GM12878 (cell line): ENCODE results near the gene MORC3. TPM values are rescaled to one million over a fixed set of nuclear protein-coding genes. Genes with fewer than 3 reads are reported as not detected.
A peak's percentile ranks its signal among the peaks of the same experiment; 100 is the strongest.

Source experiments
- ATAC-seq: fragments of 200-7000 bp; cut with Tn5 transposase; 3 replicates; pipeline ENCODE4 v1.9.1; 2020; ENCODE audit warnings: mild to moderate bottlenecking, moderate library complexity
- Bru-seq: library from RNA; stranded (reverse); fragments of 400-500 nt; gene quantifications from one replicate; lab custom pipeline; 2021; lab: Mats Ljungman, UMichigan
- BruChase-seq, 2 experiments: library from RNA; stranded (reverse); fragments of 400-500 nt; gene quantifications; one replicate each; lab custom pipeline; 2021; lab: Mats Ljungman, UMichigan
- BruUV-seq: library from RNA; stranded (reverse); fragments of 400-500 nt; replicated peaks from 2 replicates; lab custom pipeline; 2021; lab: Mats Ljungman, UMichigan
- CTCF ChIA-PET: fragments of 300-600 bp; sonication (Branson Sonifier 250); formaldehyde crosslinking; extraction: SDS; loops from one replicate; lab custom pipeline; 2021; ENCODE audit warnings: inconsistent platforms; lab: Yijun Ruan, JAX
- POLR2A ChIA-PET: fragments of 350-600 bp; formaldehyde crosslinking; extraction: SDS; loops from one replicate; lab custom pipeline; 2021; ENCODE audit warnings: inconsistent platforms; lab: Charles Lee
- RAD21 ChIA-PET: fragments of 300-600 bp; sonication (Branson Sonifier 250); formaldehyde crosslinking; loops from one replicate; lab custom pipeline; 2023; ENCODE audit warnings: antibody characterized with exemption; ENCODE audit not compliant: unreplicated experiment; lab: Charles Lee
- SMC1A ChIA-PET: fragments of 300-600 bp; sonication (Branson Sonifier 250); formaldehyde crosslinking; loops from one replicate; lab custom pipeline; 2023; ENCODE audit not compliant: unreplicated experiment, uncharacterized antibody; lab: Charles Lee
- DNase-seq: peaks from one replicate; pipeline ENCODE4 v3.0.0-alpha.2; 2011; ENCODE audit warnings: low read depth, low spot score
- FAIRE-seq: peaks from 3 replicates; lab custom pipeline; 2011; peaks lifted over from hg19 to GRCh38; lab: Jason Lieb, UNC
- H2AFZ ChIP-seq: 2 replicates; pipeline ENCODE4 v1.6.0; 2011; ENCODE audit warnings: low read depth, low read length, control low read depth; ENCODE audit not compliant: control insufficient read depth
- H3K27ac ChIP-seq: 2 replicates; pipeline ENCODE4 v1.5.1; 2011; ENCODE audit warnings: control low read depth; ENCODE audit not compliant: control insufficient read depth, insufficient read depth
- H3K27me3 ChIP-seq, 2 experiments: replicated peaks in 1 of 2; 2 replicates each; pipeline versions ENCODE4 v1.6.0 to v1.6.1; 2011; ENCODE audit warnings: low read length in 1 of 2; ENCODE audit not compliant: control insufficient read depth in 2 of 2, insufficient read depth in 2 of 2
- H3K36me3 ChIP-seq, 2 experiments: 2 replicates each; pipeline ENCODE4 v1.5.1; 2011; ENCODE audit warnings: low read length in 1 of 2; ENCODE audit not compliant: control insufficient read depth in 2 of 2, insufficient read depth in 2 of 2
- H3K4me1 ChIP-seq: 2 replicates; pipeline ENCODE4 v1.6.1; 2011; ENCODE audit warnings: mild to moderate bottlenecking, low read length, moderate library complexity, mixed read lengths; ENCODE audit not compliant: control insufficient read depth, insufficient read depth
- H3K4me2 ChIP-seq: 2 replicates; pipeline ENCODE4 v1.6.0; 2011; ENCODE audit warnings: control low read depth; ENCODE audit not compliant: control insufficient read depth, insufficient read depth
- H3K4me3 ChIP-seq: fragments of 200-600 bp; sonication (generic); 2 replicates; pipeline ENCODE4 v1.5.1; 2016
- H3K79me2 ChIP-seq: 2 replicates; pipeline ENCODE4 v1.6.0; 2011; ENCODE audit warnings: low read length; ENCODE audit not compliant: control insufficient read depth, insufficient read depth
- H3K9ac ChIP-seq: 2 replicates; pipeline ENCODE4 v1.8.0; 2011; ENCODE audit warnings: low read length, control low read depth, mixed read lengths; ENCODE audit not compliant: control insufficient read depth, insufficient read depth
- H3K9me3 ChIP-seq: replicated peaks from 3 replicates; pipeline ENCODE4 v1.5.1; 2011; ENCODE audit warnings: mild to moderate bottlenecking, low read length; ENCODE audit not compliant: control insufficient read depth, insufficient read depth
- H4K20me1 ChIP-seq: 2 replicates; pipeline ENCODE4 v1.6.0; 2011; ENCODE audit not compliant: control insufficient read depth, insufficient read depth
- EZH2 ChIP-seq: IDR thresholded peaks from 2 replicates; pipeline ENCODE4 v1.6.1; 2012; ENCODE audit warnings: low read depth, mild to moderate bottlenecking, control low read depth, inconsistent platforms, low read length, borderline replicate concordance; ENCODE audit not compliant: control insufficient read depth
- FOS ChIP-seq: IDR thresholded peaks from 3 replicates; pipeline ENCODE4 v1.6.1; 2011; ENCODE audit warnings: borderline replicate concordance; ENCODE audit not compliant: insufficient read length; ENCODE audit errors: extremely low read depth
- IKZF2 ChIP-seq, 2 experiments: fragments of 450-650 bp; IDR thresholded peaks; 2 replicates each; pipeline ENCODE4 v1.6.1; 2017; ENCODE audit warnings: mild to moderate bottlenecking in 2 of 2, moderate library complexity in 2 of 2
- NR2C1 ChIP-seq: fragments of 450-650 bp; IDR thresholded peaks from 2 replicates; pipeline ENCODE4 v1.6.1; 2017; ENCODE audit warnings: antibody characterized with exemption, mild to moderate bottlenecking, moderate library complexity
- RBBP5 ChIP-seq: fragments of 200-600 bp; sonication (generic); conservative IDR thresholded peaks from 2 replicates; pipeline ENCODE4 v1.6.1; 2016
- SMAD1 ChIP-seq: fragments of 450-650 bp; IDR thresholded peaks from 2 replicates; pipeline ENCODE4 v1.6.1; 2018; ENCODE audit warnings: mild to moderate bottlenecking, low read depth; ENCODE audit not compliant: partially characterized antibody
- TAF1 ChIP-seq: IDR thresholded peaks from 2 replicates; pipeline ENCODE4 v1.6.1; 2011; ENCODE audit warnings: mild to moderate bottlenecking, low read depth, low read length, borderline replicate concordance
- WGBS: methylation state at CpG from one replicate; pipeline ENCODE4 v1.1.6; 2016; ENCODE audit warnings: low lambda C conversion rate; ENCODE audit not compliant: insufficient replicate concordance, insufficient coverage; ENCODE audit errors: missing lambda C conversion rate; 5-methylcytosine and 5-hydroxymethylcytosine counted together
- in situ Hi-C: fragments of 300-500 bp; cut with MboI; formaldehyde crosslinking; loops from 9 replicates; pipeline ENCODE4 v1.14.3; 2018; ENCODE audit warnings: mixed read lengths
- intact Hi-C: fragments of 100-400 bp; cut with micrococcal nuclease; formaldehyde crosslinking; loops from one replicate; pipeline ENCODE4 v1.14.2; 2022; ENCODE audit not compliant: unreplicated experiment
- long read RNA-seq, 2 experiments: library from polyadenylated mRNA; unstranded; transcript quantifications; one replicate each; pipeline ENCODE4 v2.0.0, GENCODE V29; 2019 to 2020
- polyA minus RNA-seq, 3 experiments: library from RNA; depleted of rRNA, polyadenylated mRNA; stranded (reverse); fragments of >200 nt; gene quantifications; 2 replicates each; pipeline ENCODE4 v1.2.3, GENCODE V29; 2011
- polyA plus RNA-seq, 11 experiments: library from polyadenylated mRNA; depleted of rRNA in 4 of 11; unstranded in 6 of 11; stranded (reverse) in 5 of 11; fragments of >200 nt; fragmentation: Nextera tagmentation in 4 of 11; fragmentation: Illumina TruSeq in 1 of 11; extraction: Ambion mirVana in 4 of 11; extraction: Trizol in 1 of 11; gene quantifications; 1 replicate in 1 of 11; 2 replicates in 10 of 11; pipeline versions ENCODE4 v1.2.1 to v1.2.3, GENCODE V29; 2011 to 2016; ENCODE audit warnings: inconsistent platforms in 2 of 11, missing spikeins in 2 of 11, low read depth in 1 of 11
- total RNA-seq, 4 experiments: library from RNA; depleted of rRNA in 3 of 4; stranded (reverse); fragments of >200 nt in 3 of 4; fragmentation: Illumina TruSeq in 1 of 4; extraction: Trizol in 1 of 4; gene quantifications; 2 replicates each; pipeline versions ENCODE4 v1.2.1 to v1.2.3, GENCODE V29; 2013 to 2021
- TF ChIP-seq, protein P1 (sequence below): IDR thresholded peaks from 2 replicates; pipeline ENCODE4 v1.6.1; 2011; ENCODE audit warnings: mild to moderate bottlenecking, low read depth, low read length, moderate library complexity; ENCODE audit not compliant: insufficient replicate concordance
- TF ChIP-seq, protein P2 (sequence below): fragments of 450-650 bp; formaldehyde crosslinking; IDR thresholded peaks from 2 replicates; pipeline ENCODE4 v1.4.0; 2022; ENCODE audit warnings: mild to moderate bottlenecking, moderate library complexity

Gene MORC3, protein sequence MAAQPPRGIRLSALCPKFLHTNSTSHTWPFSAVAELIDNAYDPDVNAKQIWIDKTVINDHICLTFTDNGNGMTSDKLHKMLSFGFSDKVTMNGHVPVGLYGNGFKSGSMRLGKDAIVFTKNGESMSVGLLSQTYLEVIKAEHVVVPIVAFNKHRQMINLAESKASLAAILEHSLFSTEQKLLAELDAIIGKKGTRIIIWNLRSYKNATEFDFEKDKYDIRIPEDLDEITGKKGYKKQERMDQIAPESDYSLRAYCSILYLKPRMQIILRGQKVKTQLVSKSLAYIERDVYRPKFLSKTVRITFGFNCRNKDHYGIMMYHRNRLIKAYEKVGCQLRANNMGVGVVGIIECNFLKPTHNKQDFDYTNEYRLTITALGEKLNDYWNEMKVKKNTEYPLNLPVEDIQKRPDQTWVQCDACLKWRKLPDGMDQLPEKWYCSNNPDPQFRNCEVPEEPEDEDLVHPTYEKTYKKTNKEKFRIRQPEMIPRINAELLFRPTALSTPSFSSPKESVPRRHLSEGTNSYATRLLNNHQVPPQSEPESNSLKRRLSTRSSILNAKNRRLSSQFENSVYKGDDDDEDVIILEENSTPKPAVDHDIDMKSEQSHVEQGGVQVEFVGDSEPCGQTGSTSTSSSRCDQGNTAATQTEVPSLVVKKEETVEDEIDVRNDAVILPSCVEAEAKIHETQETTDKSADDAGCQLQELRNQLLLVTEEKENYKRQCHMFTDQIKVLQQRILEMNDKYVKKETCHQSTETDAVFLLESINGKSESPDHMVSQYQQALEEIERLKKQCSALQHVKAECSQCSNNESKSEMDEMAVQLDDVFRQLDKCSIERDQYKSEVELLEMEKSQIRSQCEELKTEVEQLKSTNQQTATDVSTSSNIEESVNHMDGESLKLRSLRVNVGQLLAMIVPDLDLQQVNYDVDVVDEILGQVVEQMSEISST
- total RNA-seq (2013; cell fraction: nucleolus; rRNA removed), result 132 and 142 TPM in 2 replicates
- 18.7 and 20.5 TPM in 2 replicates for total RNA-seq (2014; rRNA removed)
- total RNA-seq (2014; rRNA removed; fragmentation: Illumina TruSeq; extraction: Trizol), result 29.9 and 31.6 TPM in 2 replicates
- 15.8 and 16.2 TPM in 2 replicates for total RNA-seq (2021)
- polyA plus RNA-seq (2011; ENCODE audit: low read depth), result 6.5 TPM
- polyA plus RNA-seq (2011; rRNA removed), result 22.6 and 40.2 TPM in 2 replicates
- polyA plus RNA-seq (2011; cell fraction: cytosol; rRNA removed), result 5.8 and 7.3 TPM in 2 replicates
- polyA plus RNA-seq (2011; cell fraction: nucleus; rRNA removed), result 18.8 and 19.7 TPM in 2 replicates
- polyA plus RNA-seq (2012), result 9.3 and 15.2 TPM in 2 replicates
- polyA plus RNA-seq (2014; fragmentation: Illumina TruSeq; extraction: Trizol), result 19.1 and 24.4 TPM in 2 replicates
- polyA plus RNA-seq (2014; fragmentation: Nextera tagmentation; extraction: Ambion mirVana), result 1 to 10 TPM; 5.5 to 7.1 TPM
- polyA plus RNA-seq (2014; rRNA removed), result 13.1 and 16.8 TPM in 2 replicates
- 10 to 100 TPM; 13.1 to 15.2 TPM for polyA plus RNA-seq (2016; fragmentation: Nextera tagmentation; extraction: Ambion mirVana)
- polyA minus RNA-seq (2011; rRNA and poly(A)+ RNA removed), result 16.0 and 28.6 TPM in 2 replicates
- 7.9 TPM in 2 replicates for polyA minus RNA-seq (2011; cell fraction: cytosol; rRNA and poly(A)+ RNA removed)
- polyA minus RNA-seq (2011; cell fraction: nucleus; rRNA and poly(A)+ RNA removed), result 17.8 and 22.4 TPM in 2 replicates
- Bru-seq, nascent RNA, result percentile 89 among the genes with signal in this experiment
- percentile 87 among the genes with signal in this experiment for BruChase-seq, experiment 1, labeled RNA remaining after a 6-hour chase
- BruChase-seq, experiment 2, labeled RNA remaining after a 2-hour chase, result percentile 89 among the genes with signal in this experiment
- long read RNA-seq, experiment 1, partial matches to known transcripts, result 2 of 2 reads
- long read RNA-seq, experiment 1, other reads (novel, unspliced or antisense), result 0 of 2 reads
- long read RNA-seq, experiment 2, partial matches to known transcripts, result 42 of 49 reads
- long read RNA-seq, experiment 2, other reads (novel, unspliced or antisense), result 6 of 49 reads

DNA sequence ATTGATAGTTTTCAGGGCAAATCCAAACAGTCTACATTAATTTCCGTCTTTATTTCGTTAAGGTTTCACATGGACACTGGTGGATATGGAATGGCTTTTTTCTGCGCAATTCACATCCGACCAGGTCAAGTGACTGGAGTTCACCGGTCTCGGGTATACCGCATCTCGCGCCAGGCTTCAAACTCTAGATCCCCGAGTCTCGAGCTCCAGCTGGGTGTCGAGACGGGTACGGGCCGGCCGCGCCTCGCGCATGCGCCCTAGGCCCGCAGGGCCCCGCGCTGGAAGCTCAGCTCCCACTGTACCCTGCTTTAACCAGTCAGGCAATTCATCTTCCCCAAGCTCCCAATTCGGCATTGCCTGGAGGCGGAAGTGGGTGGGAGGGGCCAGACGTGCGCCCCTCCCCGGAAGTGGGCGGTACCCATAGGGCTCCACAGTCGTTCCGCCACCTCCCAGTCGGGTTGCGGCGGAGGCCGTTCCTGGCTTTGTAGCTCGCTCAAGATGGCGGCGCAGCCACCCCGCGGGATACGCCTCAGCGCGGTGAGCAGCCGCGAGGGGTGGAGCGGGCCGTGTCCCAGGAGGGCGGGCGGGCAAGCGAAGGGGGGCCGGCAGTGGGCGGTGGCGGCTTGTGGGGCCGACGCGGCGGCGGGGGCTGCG, at the start of gene MORC3:
Gene MORC3, plus strand, starts transcription at position 431 of the 654 bp plus-strand sequence. Its CDS starts 68 bp downstream, at position 499.
- no peaks in the 10 kb centered on the region; a peak in 1 of 4 replicates for H3K27me3 ChIP-seq
- SMC1A ChIA-PET, result interaction anchor here (1.0 to 4.6 kb wide), 17 partner anchors 10 to 166 kb away, joined by 3 to 50 read pairs (median 4); no protein-coding TSS in a partner anchor
- TSS peak; percentile 90 for BruUV-seq
- no peaks in the 10 kb centered on the region for H3K36me3 ChIP-seq
- intact Hi-C loops (loop anchor here (2.0 to 5.0 kb wide), 3 partner anchors 31 to 83 kb away; no protein-coding TSS in a partner anchor), in situ Hi-C loops (no loop called here)
- peak within 1 kb of the TSS; percentile 77 for H3K9ac ChIP-seq
- peaks cover 42% of the 10 kb centered on the region for H3K79me2 ChIP-seq
- FAIRE-seq, result peak; percentile 97
- peak; percentile 98 for DNase-seq
- peak within 1 kb of the TSS; percentile 81 for H3K4me3 ChIP-seq
- no peaks in the 10 kb centered on the region; the same call in 2 of the 3 replicates for H3K9me3 ChIP-seq
- no peaks in the 10 kb centered on the region for H4K20me1 ChIP-seq
- ATAC-seq, result peak; percentile 92
- WGBS, result under 1% methylated on average over 45 of the region's 59 CpGs
- peaks cover 9% of the 10 kb centered on the region for H3K4me1 ChIP-seq
- H3K27ac ChIP-seq, result peak within 1 kb of the TSS; percentile 81
- H2AFZ ChIP-seq, result peak within 1 kb of the TSS; percentile 93
- POLR2A ChIA-PET, result interaction anchor here (0.6 to 5.1 kb wide), 17 partner anchors 8 to 194 kb away, joined by 3 to 56 read pairs (median 5); no protein-coding TSS in a partner anchor
- peak within 1 kb of the TSS; percentile 74 for H3K4me2 ChIP-seq
- RAD21 ChIA-PET, result interaction anchor here (0.9 to 6.4 kb wide), 18 partner anchors 8 to 193 kb away, joined by 3 to 80 read pairs (median 5); no protein-coding TSS in a partner anchor
- CTCF ChIA-PET, result interaction anchor here (0.6 to 5.0 kb wide), 12 partner anchors 11 to 657 kb away, joined by 3 to 27 read pairs (median 4); no protein-coding TSS in a partner anchor
- TF ChIP-seq RBBP5 (no peak), TAF1 (peak; percentile 96), IKZF2 (IDR thresholded peaks at IDR 0.05) (peak; percentile 57 to 59; a peak in 3 of 4 replicates), EZH2 (no peak), NR2C1 (no peak), FOS (no peak), SMAD1 (no peak)
- TF ChIP-seq, protein P1, sequence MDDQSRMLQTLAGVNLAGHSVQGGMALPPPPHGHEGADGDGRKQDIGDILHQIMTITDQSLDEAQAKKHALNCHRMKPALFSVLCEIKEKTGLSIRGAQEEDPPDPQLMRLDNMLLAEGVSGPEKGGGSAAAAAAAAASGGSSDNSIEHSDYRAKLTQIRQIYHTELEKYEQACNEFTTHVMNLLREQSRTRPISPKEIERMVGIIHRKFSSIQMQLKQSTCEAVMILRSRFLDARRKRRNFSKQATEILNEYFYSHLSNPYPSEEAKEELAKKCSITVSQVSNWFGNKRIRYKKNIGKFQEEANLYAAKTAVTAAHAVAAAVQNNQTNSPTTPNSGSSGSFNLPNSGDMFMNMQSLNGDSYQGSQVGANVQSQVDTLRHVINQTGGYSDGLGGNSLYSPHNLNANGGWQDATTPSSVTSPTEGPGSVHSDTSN, result peak; percentile 84
- TF ChIP-seq, protein P2, sequence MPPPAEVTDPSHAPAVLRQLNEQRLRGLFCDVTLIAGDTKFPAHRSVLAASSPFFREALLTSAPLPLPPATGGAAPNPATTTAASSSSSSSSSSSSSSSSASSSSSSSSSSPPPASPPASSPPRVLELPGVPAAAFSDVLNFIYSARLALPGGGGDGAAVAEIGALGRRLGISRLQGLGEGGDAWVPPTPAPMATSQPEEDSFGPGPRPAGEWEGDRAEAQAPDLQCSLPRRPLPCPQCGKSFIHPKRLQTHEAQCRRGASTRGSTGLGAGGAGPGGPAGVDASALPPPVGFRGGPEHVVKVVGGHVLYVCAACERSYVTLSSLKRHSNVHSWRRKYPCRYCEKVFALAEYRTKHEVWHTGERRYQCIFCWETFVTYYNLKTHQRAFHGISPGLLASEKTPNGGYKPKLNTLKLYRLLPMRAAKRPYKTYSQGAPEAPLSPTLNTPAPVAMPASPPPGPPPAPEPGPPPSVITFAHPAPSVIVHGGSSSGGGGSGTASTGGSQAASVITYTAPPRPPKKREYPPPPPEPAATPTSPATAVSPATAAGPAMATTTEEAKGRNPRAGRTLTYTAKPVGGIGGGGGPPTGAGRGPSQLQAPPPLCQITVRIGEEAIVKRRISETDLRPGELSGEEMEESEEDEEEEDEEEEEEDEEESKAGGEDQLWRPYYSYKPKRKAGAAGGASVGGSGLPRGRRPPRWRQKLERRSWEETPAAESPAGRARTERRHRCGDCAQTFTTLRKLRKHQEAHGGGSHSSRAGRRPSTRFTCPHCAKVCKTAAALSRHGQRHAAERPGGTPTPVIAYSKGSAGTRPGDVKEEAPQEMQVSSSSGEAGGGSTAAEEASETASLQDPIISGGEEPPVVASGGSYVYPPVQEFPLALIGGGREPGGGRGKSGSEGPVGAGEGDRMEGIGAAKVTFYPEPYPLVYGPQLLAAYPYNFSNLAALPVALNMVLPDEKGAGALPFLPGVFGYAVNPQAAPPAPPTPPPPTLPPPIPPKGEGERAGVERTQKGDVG (CRISPR knock-in tag), result no peak
